ENCODE results near the gene STARD13.

Gene STARD13

DNA sequence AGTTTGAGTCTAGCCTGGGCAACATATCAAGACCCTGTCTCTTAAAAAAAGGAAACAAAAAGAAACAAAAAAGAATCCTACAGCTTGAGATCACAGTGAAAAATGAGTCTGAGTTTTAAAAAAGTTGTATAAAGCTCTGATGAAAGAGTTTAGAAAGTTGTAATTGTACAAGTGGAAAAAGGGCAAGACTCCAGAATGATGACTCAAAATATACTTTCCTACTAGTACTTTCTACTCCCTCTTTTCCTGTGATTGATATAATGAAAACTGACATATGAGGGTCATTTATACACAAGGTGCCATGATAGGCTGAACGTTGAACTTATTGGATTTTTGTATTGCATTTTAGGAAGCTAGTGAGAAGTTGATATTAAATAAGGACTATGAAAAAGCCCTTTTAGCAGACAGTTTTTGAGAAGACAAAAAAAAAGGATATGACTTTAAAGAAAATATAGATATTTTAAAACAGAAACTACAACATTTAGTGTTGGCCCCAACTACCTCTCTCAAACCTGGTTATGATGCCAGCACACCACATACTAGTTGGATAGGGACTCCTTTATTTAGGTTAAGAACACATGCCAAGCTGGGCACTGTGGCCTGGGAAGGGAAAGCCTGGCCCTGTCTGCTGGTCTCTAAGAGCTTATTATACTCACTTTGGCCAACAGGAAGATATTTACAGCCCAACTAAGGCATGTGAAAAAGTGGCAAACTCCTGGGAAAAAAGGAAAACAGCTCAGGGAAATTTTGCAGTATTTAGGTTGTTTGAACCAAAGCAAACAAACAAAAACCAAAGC lies 152.7 kb downstream of the STARD13 start:
- TF ChIP-seq, protein P1, sequence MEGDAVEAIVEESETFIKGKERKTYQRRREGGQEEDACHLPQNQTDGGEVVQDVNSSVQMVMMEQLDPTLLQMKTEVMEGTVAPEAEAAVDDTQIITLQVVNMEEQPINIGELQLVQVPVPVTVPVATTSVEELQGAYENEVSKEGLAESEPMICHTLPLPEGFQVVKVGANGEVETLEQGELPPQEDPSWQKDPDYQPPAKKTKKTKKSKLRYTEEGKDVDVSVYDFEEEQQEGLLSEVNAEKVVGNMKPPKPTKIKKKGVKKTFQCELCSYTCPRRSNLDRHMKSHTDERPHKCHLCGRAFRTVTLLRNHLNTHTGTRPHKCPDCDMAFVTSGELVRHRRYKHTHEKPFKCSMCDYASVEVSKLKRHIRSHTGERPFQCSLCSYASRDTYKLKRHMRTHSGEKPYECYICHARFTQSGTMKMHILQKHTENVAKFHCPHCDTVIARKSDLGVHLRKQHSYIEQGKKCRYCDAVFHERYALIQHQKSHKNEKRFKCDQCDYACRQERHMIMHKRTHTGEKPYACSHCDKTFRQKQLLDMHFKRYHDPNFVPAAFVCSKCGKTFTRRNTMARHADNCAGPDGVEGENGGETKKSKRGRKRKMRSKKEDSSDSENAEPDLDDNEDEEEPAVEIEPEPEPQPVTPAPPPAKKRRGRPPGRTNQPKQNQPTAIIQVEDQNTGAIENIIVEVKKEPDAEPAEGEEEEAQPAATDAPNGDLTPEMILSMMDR (IDR thresholded peaks at IDR 0.05; ENCODE audit: insufficient read depth, low read depth, low read length, missing control alignments), result no peak
- no peak for DNase-seq (ENCODE audit: low read depth)
- no peak overlapping the region for H3K4me3 ChIP-seq (ENCODE audit: low read length)

DNA sequence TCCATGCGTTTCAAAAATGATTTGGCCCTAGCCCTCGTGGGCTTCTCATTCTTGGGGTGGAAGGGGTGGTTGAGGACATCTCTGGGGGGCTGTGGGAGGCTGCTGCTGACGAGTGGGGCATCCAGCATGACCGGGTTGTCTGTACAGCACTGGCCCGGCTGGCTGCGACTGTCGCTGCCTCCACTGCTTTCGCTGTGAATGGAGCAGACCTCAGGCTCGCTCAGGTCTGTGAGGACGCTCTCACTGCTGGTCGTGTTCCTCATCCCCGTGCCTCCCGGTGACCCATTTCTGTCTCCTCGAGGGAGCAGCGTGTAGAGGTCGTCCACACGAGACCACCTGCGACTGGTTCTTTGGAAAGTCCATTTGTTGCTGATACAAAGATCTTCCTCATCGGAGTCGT lies 155.7 kb downstream of the STARD13 start:
- DNase-seq (ENCODE audit: low read depth), result no peak
- H3K4me3 ChIP-seq (ENCODE audit: low read length), result no peak overlapping the region
- TF ChIP-seq, protein P1 (IDR thresholded peaks at IDR 0.05; ENCODE audit: insufficient read depth, low read depth, low read length, missing control alignments), result no peak

DNA sequence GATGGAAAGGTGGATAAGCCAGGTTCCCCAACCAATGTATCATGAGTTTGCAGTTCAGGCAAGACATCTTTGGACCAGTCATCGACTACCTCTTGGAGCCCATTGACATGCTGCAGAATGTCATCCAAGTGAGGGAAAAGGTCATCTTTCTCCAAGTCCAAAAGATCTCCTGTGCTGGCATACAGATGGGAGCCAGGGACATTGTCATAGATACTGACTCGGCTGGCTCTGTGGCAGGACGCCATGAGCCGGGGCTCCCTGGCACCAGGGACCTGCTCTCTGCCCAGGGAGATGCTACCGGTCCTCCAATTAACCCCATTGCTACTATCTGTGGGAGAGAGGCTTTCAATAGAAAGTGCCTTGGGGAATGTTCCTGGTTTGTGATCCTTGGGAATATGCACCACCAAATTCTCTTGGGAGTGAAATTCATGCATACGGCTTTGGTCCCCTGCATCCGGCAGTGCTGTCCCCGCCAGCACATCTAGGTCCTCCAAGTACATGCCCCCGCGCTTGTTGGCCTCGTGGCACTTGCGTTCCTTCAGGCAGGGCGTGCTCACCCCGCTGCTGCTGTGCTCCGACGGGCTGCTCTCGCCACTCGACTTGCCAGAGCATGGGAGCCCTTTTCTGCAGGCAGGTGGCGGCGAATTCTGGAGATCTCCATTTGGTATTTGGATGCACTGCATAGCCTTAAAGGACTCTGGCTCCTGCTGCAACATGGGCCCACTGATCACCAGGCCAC lies 156.3 kb downstream of the STARD13 start:
- H3K4me3 ChIP-seq (ENCODE audit: low read length), result no peak overlapping the region
- TF ChIP-seq, protein P1 (IDR thresholded peaks at IDR 0.05; ENCODE audit: insufficient read depth, low read depth, low read length, missing control alignments), result no peak
- DNase-seq (ENCODE audit: low read depth), result no peak

DNA sequence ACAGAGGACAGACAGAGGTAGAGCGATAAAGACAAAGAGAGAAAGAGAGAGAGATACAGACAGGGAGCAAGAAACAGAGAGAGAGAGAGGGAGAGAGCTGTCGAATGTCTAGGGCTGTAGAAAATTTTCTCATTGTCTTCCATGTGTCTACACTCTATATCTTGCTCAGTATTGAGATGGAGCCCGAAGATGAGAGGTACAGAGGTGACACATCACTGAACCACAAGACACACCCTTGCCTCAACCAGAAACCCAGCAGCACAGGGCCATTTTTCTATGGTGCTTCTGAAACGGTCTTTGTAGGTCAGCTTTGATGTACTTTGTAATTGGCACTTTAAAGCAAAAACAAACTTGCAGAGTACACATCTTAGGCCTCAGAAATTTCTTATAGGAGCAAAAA lies 157.4 kb downstream of the STARD13 start:
- TF ChIP-seq, protein P1 (IDR thresholded peaks at IDR 0.05; ENCODE audit: insufficient read depth, low read depth, low read length, missing control alignments), result no peak
- no peak overlapping the region for H3K4me3 ChIP-seq (ENCODE audit: low read length)
- peak; percentile 26 for DNase-seq (ENCODE audit: low read depth)

DNA sequence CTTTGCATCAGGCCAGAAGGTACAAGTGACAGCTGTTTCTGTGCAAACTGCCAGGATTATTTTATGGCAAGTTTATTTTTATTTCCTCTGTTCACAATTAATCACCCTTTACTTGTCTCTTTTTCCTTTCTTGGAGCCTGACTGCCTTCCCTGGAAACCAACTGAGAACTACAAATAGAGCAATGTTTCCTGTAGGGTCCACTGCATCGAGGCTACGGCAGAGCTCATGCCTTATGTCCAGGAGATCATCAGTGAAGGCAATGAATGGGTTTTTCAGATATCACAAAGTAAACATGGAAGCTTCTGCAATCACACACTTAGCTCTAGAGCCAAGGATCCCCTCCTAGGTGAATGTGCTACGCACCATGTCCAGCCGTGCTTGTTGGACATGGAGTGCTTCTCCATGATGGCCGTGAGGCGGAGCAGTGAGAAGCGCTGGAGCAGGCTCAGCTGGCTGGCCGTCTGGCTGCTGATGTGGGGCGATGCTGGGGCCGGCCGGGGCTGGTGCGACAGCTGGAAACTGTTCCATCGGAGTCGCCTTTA lies 158.5 kb downstream of the STARD13 start:
- no peak for DNase-seq (ENCODE audit: low read depth)
- TF ChIP-seq, protein P1 (IDR thresholded peaks at IDR 0.05; ENCODE audit: insufficient read depth, low read depth, low read length, missing control alignments), result no peak
- H3K4me3 ChIP-seq (ENCODE audit: low read length), result no peak overlapping the region

DNA sequence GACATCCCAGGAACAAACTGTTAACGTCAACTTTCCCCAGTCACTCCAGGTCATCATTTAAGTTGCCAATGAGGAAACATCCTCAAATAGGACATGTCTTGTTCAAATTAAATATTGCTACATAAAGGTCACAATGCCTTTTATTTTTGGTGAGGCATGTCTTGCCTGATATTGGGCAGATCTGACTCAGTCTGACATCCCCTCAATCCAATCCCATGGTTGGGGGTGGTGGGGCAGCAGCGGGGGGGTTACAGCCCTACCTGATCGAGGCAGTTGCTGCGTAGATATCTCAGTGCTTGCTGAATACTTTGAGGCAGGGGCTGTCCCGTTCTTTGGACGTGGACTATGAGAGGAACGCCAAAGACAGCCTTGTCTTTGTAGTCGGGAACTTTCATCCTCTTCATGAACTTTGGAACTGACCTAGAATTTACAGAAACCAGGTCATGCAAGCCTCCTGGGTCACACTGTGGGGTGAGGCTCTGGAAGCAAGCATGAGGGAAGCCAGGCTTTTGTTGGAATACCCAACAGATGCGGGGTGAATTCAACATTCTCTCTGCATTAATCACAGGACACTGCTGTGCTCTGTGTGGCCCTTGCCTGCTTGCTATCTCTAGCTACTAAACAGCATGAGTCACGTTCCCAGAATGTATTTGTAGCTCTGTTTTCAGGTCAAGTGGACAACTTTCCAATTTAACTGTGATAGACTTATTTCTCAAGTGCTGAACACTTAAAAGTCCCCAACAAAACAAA lies 159.6 kb downstream of the STARD13 start:
- H3K4me3 ChIP-seq (ENCODE audit: low read length), result no peak overlapping the region
- DNase-seq (ENCODE audit: low read depth), result peak; percentile 91
- TF ChIP-seq, protein P1 (IDR thresholded peaks at IDR 0.05; ENCODE audit: insufficient read depth, low read depth, low read length, missing control alignments), result no peak
